GM21447 (cell line): ENCODE results near the gene CNKSR3.
A peak's percentile ranks its signal among the peaks of the same experiment; 100 is the strongest.

ENCODE experiments used
- ATAC-seq: cut with Tn5 transposase; IDR thresholded peaks from one replicate; pipeline ENCODE4 v1.9.1; 2021; ENCODE audit not compliant: unreplicated experiment

The CNKSR3 gene

DNA sequence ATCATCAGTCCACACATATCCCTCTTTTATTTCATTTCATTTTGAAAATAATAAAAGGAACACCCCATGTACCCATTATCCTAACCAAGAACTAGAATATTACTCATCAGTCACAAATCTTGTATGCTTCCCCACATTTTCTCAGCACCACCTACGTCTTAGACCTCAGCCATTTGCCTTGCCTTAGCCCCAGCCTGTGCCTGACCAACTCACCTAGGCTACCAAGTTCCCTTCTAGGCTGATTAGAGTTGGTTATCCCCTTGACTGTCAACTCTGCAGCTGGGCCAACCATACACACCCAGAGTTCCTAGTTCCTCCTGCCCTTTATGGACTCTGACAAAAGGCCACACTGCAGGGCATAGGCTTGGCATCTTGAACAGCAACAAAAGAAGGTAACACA is 120.5 kb downstream of the CNKSR3 start:
- no peak for ATAC-seq

DNA sequence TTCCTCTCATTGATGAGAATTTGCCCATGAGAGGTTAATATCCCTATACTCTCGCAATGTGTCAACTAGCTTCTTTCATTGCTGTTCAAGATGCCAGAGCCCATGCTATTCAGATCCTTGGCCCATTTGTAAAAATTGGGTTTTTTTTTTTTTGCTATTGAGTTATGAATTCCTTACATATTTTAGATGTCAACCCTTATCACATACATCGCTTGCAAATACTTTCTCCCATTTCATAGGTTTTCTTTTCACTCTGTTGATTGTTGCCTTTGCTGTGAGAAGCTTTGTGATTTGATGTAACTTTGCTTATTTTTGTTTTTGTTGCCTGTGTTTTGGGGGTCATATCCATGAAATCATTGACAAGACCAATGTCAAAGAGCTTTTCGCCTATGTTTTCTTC is 121.7 kb downstream of the CNKSR3 start:
- ATAC-seq: no peak

DNA sequence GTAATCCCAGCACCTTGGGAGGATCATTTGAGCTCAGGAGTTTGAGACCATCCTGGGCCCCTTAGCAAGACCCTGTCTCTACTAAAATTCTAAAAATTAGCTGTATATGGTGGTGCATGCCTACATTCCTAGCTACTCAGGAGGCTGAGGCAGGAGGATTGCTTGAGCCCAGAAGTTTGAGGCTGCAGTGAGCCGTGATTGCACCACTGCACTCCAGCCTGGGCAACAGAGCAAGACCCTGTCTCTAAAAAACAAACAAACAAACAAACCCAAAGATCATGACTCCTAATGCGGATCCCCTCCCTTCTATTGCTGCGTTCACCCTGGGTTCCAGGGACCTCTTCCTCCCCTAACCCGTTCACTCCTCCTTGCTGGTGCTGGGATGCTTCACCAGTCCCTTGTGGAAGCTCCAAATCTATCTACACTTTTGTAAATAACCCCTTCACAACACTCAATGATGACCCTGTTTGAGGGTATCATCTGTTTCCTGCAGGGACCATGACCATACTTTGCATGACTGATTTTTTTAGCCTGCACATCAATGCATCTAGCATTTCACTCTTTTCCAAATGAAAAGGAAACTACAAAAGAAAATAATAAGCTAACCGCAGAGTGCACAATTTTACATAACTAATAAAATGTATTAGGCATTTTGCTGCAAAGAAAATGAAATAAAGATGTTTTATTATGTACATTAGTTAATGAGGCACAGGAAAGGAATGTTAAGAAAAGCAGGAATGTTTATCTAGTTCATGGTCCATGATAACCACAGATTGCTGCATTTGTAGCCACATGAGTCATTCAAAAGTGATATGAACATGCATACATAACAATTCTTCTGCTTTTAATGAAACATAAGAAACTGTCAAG is 123.4 kb downstream of the CNKSR3 start:
- ATAC-seq: no peak

DNA sequence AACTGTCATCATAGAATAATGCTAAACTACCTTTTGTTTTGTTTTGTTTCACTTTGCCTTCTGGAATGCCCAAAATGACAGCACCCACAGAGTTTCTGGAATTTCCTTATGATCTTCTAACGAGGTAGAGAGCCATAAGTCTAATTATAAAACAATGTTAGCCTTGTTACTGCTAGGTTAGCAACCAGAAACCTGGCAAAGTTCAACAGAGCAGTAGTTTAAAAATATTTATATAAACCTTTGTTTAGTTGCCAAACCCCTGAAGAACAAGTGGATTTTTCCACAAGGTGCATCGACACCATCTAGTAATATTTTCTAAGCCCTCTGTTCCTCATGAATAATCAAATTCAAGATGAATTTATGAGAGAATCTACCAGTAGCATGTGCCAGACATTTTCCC is 126.3 kb downstream of the CNKSR3 start:
- no peak for ATAC-seq

DNA sequence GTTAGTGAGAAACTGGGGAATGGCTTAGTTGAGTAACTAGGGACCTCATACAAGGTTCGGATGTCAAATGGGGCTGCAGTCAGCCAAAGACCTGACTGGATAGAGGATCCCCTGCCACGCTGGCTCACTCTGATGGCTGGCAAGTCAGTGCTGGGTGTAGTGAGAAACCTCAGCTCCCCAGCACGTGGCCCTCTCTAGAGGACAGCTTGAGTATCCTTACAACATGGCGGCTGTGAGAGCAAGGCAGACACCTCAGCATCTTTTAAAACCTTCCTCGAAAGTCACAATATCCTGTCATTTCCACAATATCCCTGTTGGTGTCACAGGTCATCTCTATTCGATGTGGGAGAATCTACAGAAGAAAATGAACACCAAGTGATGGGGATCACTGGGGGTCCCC is 127.2 kb downstream of the CNKSR3 start:
- no peak for ATAC-seq

DNA sequence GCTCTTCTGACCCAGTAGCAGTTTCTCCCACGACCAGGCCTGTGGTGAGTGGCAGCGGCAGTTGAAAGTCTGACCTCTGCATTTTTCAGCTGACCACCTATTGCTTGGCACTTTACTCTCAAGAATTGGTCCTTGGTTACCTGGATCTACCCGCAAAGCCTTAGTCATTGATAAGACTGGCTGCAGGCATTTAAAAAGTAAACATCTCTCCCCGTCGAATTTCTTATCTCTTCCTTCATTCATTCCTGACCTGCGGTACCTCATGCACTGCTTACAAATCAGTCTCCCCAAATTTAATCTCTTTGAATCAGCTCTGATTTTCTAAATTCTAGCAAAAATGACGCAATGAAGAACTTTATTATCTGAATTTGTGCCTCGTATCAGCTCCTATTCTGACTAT is 127.7 kb downstream of the CNKSR3 start:
- ATAC-seq: no peak

DNA sequence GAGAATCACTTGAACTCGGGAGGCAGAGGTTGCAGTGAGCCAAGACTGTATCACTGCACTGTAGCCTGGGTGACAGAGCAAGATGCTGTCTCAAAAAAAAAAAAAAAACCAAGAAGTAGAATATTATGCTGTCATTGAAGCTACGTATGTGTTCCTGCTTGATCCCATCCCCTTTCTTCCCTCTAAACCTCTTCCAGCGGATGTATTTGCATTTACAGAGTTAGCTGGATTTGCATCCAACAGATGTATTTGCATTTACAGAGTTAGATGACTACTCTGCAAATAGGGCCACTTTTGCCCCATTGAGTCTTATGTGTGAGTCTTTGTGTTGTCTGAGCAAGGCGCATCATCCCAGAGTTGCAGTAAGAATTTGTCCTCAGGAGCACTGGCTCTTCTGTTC is 128.9 kb downstream of the CNKSR3 start:
- no peak for ATAC-seq

DNA sequence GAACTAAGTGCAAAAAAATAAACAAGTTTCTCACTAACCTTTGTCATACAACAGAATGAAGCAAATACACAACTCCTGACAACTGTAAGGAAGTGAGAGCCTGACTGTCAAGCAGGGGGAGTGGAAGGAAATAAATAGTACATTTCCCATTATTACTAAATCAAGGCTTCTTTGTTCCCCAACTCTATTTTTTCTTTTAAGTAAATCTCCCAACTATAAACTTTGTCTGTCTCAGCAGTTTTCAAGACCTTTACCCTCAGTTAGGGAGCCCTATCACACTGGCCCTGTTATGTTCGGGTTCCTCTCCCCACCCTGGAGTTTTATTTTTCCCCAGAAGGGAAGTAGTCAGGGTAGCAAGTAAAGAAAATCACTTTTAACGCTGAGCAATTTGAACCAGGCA is 129.7 kb downstream of the CNKSR3 start:
- no peak for ATAC-seq

DNA sequence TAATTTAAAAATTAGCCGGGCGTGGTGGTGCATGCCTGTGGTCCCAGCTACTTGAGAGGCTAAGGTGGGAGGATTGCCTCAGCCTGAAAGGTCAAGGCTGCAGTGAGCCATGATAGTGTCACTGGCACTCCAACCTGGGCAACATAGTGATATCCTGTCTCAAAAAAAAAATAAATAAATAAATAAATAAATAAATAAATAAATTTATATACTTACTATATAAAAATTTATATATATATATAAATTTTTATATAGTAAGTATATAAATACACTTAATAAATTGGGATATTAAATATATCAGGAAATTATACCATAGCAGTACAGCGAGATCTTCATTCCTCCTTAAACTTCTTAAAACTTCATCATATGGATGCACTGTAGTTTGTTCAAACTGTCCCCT is 130.9 kb downstream of the CNKSR3 start:
- ATAC-seq: no peak

DNA sequence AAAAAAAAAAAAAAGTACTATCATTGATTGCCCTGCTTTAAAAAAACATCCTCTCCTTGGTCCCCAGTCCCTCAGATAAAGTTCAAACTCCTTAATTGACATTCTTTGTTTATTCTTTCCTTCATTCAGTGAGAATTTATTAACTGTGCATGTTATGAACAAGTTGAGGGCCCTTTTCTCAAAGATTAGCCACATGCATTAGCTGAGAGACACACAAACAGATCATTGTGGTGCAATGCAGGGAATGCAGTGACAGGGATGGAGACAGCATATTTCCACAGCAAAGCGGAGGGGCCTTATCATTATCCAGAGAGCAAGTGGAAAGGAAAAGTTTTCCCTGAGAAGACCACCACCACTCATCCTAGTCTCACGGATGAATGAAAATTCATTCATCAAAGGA is 132.0 kb downstream of the CNKSR3 start:
- ATAC-seq: no peak

DNA sequence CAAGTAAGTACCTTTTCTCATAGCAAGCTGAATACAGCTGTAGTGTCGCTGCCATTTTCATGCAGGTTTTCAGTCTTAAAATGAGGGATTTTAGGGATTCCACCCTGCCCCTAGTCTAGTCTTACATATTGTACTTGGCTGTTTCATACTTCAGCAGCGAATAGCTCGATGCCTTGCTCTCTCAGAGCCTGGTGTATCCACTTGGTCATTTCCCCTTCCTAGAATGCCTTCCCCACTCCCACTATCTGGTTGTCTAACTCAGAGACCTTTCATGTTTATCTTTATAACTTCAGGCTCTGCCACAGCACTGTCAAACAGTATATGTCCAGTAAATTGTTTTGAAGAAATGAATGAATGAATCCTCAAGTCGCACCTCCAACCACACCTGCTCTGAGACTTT is 132.8 kb downstream of the CNKSR3 start:
- no peak for ATAC-seq

DNA sequence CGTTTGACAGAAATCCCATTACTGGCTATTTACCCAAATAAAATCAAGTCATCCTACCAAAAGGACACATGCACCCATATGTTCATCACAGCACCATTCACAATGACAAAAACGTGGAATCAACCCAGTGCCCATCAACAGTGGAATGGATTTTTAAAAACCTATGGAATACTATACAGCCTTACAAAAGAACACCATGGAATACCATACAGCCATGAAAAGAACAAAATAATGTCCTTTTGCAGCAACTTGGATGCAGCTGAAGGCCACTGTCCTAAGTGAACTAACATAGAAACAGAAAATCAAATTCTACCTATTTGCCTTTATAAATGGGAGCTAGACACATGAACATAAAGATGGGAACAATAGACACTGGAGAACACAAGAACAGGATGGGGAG is 136.5 kb downstream of the CNKSR3 start:
- ATAC-seq: no peak

DNA sequence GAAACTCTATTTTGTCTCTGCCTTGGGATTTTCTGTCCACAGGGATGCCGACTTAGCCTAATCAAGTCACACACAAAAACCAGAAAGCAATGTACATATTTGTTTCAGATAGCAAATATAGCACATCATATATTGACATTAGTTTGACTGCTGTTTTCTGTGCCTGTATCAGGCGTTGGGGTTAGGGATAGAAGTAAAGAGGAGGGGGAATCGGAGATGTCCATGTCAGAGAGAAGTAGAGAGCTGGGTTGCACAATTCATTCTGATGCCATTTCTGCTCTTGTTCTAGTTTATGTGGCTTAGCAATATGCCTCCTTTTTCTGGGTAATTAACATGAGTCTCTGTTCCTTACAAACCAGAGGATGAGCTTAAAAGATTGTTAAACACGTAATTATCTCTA is 139.2 kb downstream of the CNKSR3 start:
- ATAC-seq: no peak

DNA sequence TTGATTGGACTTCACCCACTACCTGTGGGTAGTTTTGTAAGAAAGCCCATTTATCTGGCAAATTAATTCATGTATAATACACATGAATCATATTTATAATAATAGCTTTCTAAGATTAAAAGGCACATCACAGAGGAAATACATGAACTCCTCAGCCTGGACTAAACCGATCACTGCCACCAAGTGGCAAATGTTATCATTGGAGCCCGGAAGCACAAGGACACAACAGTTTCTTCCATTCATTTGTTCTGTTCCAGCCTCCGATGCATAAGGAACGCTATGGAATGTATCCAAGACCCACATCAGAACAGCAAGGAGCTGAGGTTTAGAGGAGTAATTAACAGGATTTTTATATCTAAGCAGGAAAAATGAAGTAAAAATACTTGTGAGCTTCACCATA is 139.9 kb downstream of the CNKSR3 start:
- peak; percentile 81 for ATAC-seq

DNA sequence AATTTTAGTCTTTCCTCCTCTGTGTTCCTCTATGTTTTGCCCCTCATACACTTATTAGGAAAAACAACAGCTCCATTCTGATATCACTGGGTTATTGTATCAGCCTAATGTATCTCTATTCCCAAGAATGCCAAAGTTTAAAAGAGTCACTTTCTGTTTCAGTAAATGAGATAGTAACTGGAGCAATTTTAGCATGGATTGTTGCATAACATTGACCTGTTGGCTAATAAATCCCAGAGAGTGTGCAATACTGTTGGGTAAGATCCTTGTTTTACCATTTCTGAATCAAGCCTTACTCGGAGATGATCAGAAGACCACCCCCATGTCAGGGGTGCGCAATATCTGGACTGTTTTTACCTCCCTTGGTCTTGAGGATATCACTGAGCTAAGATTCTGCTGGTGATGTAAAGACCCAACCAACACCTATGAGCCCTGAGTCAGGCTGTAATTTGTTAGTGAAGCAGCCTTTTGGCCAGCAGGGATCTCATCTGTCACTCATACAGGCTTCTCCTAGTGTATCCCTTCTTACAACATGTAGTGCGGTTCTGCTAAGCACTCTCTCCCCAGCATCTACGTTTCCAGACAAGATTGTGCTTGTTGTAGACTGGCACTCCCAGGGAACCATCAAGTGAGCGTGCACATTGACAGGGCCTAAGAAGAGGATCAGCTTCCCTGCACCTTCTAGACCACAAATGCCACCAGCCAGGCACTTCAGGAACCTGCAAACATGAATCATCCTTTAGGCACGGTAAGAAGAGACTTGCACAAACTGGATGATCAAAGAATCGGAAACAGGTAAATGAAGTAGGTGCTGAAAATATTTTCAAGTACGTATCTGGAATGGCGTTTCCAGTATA is 142.4 kb downstream of the CNKSR3 start:
- ATAC-seq: no peak

DNA sequence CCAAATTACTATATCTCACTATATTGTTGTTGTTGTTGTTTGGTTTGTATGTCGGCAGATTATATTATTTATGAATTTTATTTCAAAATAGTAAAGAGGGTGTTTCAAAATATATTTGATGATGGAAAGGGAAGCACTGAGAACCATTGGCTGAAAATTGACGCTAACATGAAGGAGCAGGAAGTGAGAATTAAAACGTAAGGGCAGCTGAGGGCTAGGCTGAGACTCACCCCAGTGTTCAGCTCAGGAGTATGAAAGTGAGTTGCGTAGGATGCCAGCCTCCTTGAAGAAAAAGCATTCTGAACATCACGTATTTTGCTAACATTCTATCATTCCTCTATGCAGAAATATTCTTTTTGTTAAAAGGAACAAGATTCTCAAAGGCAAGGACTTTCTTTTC is 143.1 kb downstream of the CNKSR3 start:
- ATAC-seq: no peak

DNA sequence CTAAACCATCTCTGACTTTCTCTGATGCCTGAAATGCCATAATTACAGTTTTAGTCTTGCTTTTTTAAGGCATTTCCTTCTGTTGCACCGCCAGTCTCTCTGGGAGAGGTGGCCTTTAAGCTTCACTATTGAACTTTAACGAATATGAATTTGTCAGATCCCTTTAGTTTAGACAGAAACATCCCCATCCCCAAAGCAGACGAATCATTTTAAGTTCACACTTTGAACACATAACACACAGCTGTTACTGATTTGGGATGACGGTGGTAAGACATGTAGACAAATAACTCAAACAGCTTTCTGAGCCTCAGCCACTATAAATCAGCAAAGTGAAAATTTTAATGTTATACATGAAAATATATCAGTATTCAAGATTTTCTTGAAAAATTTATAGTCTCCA is 146.7 kb downstream of the CNKSR3 start:
- no peak for ATAC-seq

DNA sequence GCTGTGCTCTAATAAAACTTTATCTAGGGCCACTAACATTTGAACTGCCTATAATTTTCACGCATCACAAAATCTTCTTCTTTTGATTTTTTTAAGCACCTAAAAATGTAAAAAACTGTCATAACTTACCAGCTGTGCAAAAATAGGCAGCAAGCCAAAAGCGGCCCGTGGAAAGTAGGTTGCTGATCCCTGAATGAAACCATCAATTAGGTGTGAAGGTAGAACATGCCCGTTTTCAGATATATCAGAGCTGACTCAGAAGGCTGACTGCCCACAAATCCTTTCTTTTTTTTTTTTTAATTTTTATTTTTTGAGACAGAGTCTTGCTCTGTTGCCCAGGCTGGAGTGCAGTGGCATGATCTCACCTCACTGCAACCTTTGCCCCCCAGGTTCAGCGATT is 149.0 kb downstream of the CNKSR3 start:
- ATAC-seq: no peak

DNA sequence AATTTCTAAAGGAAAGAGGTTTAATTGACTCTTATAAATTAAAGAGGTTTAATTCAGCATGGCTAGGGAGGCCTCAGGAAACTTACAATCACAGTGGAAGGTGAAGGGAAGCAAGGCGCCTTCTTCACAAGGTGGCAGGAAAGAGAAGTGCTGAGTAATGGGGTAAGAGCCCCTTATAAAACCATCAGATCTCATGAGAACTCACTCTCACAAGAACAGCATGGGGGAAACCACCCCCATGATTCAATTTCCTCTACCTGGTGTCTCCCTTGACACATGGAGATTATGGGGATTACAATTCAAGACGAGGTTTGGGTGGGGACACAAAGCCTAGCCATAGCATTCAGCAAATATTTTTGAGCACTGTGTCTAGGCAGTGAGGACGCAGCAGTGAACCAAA is 150.0 kb downstream of the CNKSR3 start:
- ATAC-seq: no peak

DNA sequence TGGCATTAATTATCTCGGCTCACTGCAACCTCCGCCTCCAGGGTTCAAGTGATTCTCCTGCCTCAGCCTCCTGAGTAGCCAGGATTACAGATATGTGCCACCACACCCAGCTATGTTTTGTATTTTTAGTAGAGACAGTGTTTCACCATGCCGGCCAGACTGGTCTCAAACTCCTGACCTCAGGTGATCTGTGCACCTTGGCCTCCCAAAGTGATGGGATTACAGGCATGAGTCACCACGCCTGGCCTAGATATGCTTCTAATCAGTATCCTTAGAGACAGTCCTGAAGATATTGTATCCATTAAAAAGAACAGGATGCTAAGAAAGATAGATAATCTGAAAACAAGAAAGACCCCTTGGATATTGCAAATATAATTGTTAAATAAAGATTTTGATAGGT is 150.8 kb downstream of the CNKSR3 start:
- no peak for ATAC-seq

DNA sequence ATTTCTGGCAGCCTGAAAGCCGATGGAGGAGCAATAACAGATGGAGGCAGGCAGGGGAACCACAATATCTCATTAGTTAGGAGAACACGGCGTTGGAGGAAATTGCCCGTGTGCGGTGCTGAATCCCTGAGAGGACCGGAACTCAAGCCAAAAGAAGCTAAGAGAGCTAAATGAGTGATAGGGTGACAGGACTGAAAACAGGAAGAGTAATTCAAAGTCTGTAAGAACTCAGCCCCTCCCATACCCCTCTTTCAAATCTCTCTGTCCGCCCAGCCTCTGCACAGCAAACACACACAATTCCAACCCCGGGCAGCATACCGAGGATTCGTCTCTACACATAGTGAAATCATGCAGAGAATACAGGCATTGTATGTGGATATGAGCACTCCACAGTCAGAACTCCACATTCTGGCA is 151.3 kb downstream of the CNKSR3 start:
- no peak for ATAC-seq

DNA sequence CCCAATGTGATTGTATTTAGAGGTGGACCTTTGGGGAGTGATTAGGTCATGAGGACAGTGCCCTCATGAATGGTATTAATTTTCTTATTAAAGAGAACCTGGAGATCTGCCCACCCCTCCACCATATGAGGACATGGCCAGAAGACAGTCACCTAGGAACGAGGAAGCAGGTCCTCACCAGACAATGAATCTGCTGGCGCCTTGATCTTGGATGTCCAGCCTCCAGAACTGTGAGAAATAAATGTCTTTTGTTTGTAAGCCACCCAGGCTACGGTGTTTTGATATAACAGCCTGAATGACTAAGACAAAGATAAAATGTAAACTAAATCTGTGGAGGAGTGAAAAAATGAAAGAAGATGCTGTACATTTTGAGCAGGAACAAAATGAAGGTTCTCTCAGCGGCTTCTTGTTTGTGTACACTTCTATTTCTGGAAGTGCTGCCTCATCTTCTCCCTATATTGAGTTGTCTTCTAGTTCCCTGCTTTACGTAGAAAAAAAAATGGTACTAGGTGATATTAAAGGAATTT is 152.4 kb downstream of the CNKSR3 start:
- no peak for ATAC-seq
